Muscle of leg (tissue), 11 donors: ENCODE measurements around the gene ADGRG6. TPM values are rescaled to one million over a fixed set of nuclear protein-coding genes. Genes with fewer than 3 reads are reported as not detected.

Source experiments
- DNase-seq: peaks from one replicate; pipeline ENCODE4 v3.0.0; 2013
- H3K27ac ChIP-seq: one replicate; pipeline ENCODE4 v1.5.1; 2013; ENCODE audit warnings: mild to moderate bottlenecking, low read length, control low read depth
- H3K27me3 ChIP-seq: one replicate; pipeline ENCODE4 v1.6.1; 2013; ENCODE audit warnings: low read length; ENCODE audit not compliant: control insufficient read depth, insufficient read depth
- H3K36me3 ChIP-seq: one replicate; pipeline ENCODE4 v1.6.1; 2013; ENCODE audit warnings: low read length; ENCODE audit not compliant: control insufficient read depth, insufficient read depth
- H3K4me1 ChIP-seq: one replicate; pipeline ENCODE4 v1.6.1; 2013; ENCODE audit warnings: low read length; ENCODE audit not compliant: control insufficient read depth, insufficient read depth
- H3K4me3 ChIP-seq: one replicate; pipeline ENCODE4 v1.5.1; 2013; ENCODE audit warnings: low read length, control low read depth
- H3K9me3 ChIP-seq: replicated peaks from 2 replicates; pipeline ENCODE4 v1.6.1; 2013; ENCODE audit warnings: low read depth, low read length; ENCODE audit not compliant: control insufficient read depth
- WGBS: methylation state at CpG from one replicate; pipeline ENCODE4 v1.1.5; 2013; ENCODE audit warnings: missing lambda C conversion rate; ENCODE audit not compliant: insufficient coverage; 5-methylcytosine and 5-hydroxymethylcytosine counted together
- polyA plus RNA-seq, 8 donors: library from polyadenylated mRNA; unstranded; fragments of 120-200 nt; gene quantifications; one replicate each; pipeline versions ENCODE4 v1.2.1 to v1.2.3, GENCODE V29; 2013; ENCODE audit warnings: inconsistent platforms in 1 of 8, low replicate concordance in 1 of 8; ENCODE audit not compliant: insufficient read length in 8 of 8, insufficient read depth in 1 of 8
- total RNA-seq: library from RNA; stranded (reverse); fragments of 120-200 nt; gene quantifications from one replicate; pipeline ENCODE4 v1.2.4, GENCODE V29; 2013

Gene ADGRG6
- total and polyA plus RNA-seq, 9 donors: 6.2 to 13.9 (median 10.1) TPM

- Histone ChIP-seq H3K27ac (no peak overlapping the region), H3K27me3 (no peaks in the 10 kb centered on the region), H3K4me1 (no peaks in the 10 kb centered on the region), H3K9me3 (no peaks in the 10 kb centered on the region), H3K36me3 (no peaks in the 10 kb centered on the region), H3K4me3 (no peak overlapping the region)
- no peak for DNase-seq
- no CpG with 5 or more reads among the region's 3 CpGs for WGBS
Measured at GRCh38 chr6:142329486-142330113, 27.8 kb downstream of the ADGRG6 start.

DNA sequence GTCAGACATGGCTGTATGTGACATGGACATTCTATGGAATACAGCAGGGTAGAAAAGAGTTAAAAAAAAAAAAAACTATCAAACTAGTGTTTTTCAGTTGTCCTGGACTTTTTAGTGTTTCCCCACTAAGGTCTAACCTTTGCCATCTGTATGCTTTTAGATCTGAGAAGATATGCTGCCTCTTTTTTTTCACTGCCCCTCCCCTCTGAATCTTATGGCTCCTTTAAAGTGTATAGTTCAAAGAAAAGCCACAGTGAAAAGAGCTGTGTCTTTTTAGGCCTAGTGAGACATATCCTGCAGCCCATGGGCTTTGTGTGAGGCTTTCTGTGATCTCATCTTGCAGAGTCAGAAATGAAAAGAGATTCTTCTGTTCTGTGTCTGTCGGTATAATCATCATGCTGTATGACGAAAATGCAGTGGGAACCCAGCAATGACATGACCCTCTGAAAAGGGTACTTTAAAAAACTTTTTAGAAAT is 29.3 kb downstream of the ADGRG6 start:
- no peak overlapping the region for H3K4me3 ChIP-seq

GRCh38 chr6:142331601-142332000 is 29.8 kb downstream of the ADGRG6 start:
- Histone ChIP-seq H3K4me3 (no peak overlapping the region), H3K27ac (no peak overlapping the region), H3K36me3 (no peaks in the 10 kb centered on the region), H3K4me1 (no peaks in the 10 kb centered on the region), H3K27me3 (no peaks in the 10 kb centered on the region), H3K9me3 (no peaks in the 10 kb centered on the region)
- DNase-seq: no peak
- no CpG with 5 or more reads among the region's 3 CpGs for WGBS

More for the DNA sequence above, 29.3 kb downstream of the ADGRG6 start:
- Histone ChIP-seq H3K9me3 (no peaks in the 10 kb centered on the region), H3K36me3 (no peaks in the 10 kb centered on the region), H3K27me3 (no peaks in the 10 kb centered on the region), H3K27ac (peak overlapping the region; percentile 0), H3K4me1 (no peaks in the 10 kb centered on the region)
- no CpG with 5 or more reads among the region's 2 CpGs for WGBS
- no peak for DNase-seq

DNA sequence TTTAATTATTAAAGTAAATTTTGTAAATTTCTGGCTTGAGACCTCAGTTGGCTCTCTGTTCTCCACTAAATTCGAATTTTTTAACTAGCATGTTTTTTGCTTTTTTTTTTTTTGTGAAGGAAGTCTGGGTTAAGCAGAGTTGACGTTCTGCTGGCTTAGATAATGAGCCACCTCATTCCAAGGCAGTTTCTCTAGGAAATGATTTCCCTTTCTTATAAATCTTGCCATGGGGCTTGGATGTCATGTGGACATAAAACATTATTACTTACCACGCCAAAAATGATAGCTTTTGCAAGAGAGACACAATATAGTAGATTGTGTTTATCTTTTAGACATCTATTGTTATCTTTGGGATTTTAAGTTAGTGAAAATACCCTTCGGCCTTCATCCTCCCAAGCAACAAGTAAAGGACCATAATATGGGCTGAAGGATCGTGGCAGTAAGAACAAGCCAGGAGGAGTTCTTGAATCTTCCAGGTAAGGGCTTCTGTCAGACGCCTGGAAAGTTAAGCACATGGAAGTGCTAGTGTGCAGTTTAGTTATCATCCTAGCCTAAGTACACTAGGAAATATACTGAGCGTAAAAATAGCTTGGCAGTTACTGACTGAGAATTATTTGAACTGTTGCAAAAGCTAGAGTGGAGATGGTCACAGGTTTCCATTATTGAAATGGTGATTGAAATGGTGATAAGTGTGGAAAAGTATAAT is 30.7 kb downstream of the ADGRG6 start:
- H3K27ac ChIP-seq: no peak overlapping the region
- no peaks in the 10 kb centered on the region for H3K36me3 ChIP-seq
- no peaks in the 10 kb centered on the region for H3K27me3 ChIP-seq
- DNase-seq: no peak
- no CpG with 5 or more reads among the region's 7 CpGs for WGBS
- no peak overlapping the region for H3K4me3 ChIP-seq
- no peaks in the 10 kb centered on the region for H3K9me3 ChIP-seq
- H3K4me1 ChIP-seq: no peaks in the 10 kb centered on the region

GRCh38 chr6:142333431-142333830 is 31.6 kb downstream of the ADGRG6 start:
- DNase-seq: no peak
- Histone ChIP-seq H3K9me3 (no peaks in the 10 kb centered on the region), H3K27me3 (no peaks in the 10 kb centered on the region), H3K36me3 (no peaks in the 10 kb centered on the region), H3K27ac (no peak overlapping the region), H3K4me3 (no peak overlapping the region), H3K4me1 (no peaks in the 10 kb centered on the region)
- WGBS: no CpG with 5 or more reads among the region's 2 CpGs

DNA sequence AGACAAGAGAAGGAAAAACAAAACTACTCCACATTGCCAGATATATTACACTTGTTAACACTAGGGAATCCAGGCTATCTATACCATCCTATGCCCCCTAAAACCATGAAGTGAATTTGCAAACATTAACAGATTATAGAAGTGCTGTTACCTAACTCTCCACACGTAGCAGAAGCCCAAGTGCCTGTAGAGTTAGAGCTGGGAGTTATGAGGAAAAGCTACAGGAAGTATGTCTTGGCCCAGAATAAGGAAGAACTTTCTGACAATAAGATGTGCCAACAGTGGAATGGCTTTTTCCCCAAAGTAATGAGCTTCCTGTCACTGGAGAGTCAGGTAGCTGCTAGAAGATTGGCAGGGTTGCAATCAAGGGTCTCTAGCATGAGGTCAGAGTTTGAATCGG is 32.5 kb downstream of the ADGRG6 start:
- Histone ChIP-seq H3K27me3 (no peaks in the 10 kb centered on the region), H3K4me1 (no peaks in the 10 kb centered on the region), H3K4me3 (no peak overlapping the region), H3K36me3 (no peaks in the 10 kb centered on the region), H3K27ac (no peak overlapping the region), H3K9me3 (no peaks in the 10 kb centered on the region)
- DNase-seq: no peak
- WGBS: no CpG with 5 or more reads among the region's 2 CpGs

GRCh38 chr6:142335415-142335814 is 33.6 kb downstream of the ADGRG6 start:
- H3K4me1 ChIP-seq: no peaks in the 10 kb centered on the region
- 82% methylated on average over 2 of the region's 2 CpGs for WGBS
- H3K9me3 ChIP-seq: no peaks in the 10 kb centered on the region
- no peak for DNase-seq
- H3K36me3 ChIP-seq: no peaks in the 10 kb centered on the region
- no peaks in the 10 kb centered on the region for H3K27me3 ChIP-seq
- no peak overlapping the region for H3K27ac ChIP-seq
- no peak overlapping the region for H3K4me3 ChIP-seq

- H3K4me1 ChIP-seq: no peaks in the 10 kb centered on the region
- no peak for DNase-seq
- H3K27me3 ChIP-seq: no peaks in the 10 kb centered on the region
- no peak overlapping the region for H3K4me3 ChIP-seq
- no peaks in the 10 kb centered on the region for H3K9me3 ChIP-seq
- H3K36me3 ChIP-seq: no peaks in the 10 kb centered on the region
- H3K27ac ChIP-seq: no peak overlapping the region
Measured at GRCh38 chr6:142336183-142336582, 34.4 kb downstream of the ADGRG6 start.

- H3K4me3 ChIP-seq: no peak overlapping the region
- no peaks in the 10 kb centered on the region for H3K27me3 ChIP-seq
- no peaks in the 10 kb centered on the region for H3K4me1 ChIP-seq
- DNase-seq: no peak
- H3K27ac ChIP-seq: no peak overlapping the region
- no peaks in the 10 kb centered on the region for H3K36me3 ChIP-seq
- H3K9me3 ChIP-seq: no peaks in the 10 kb centered on the region
- no CpG with 5 or more reads among the region's 3 CpGs for WGBS
Measured at GRCh38 chr6:142336787-142337186, 35.0 kb downstream of the ADGRG6 start.

- WGBS: no CpG with 5 or more reads among the region's 2 CpGs
- Histone ChIP-seq H3K4me1 (no peaks in the 10 kb centered on the region), H3K9me3 (no peaks in the 10 kb centered on the region), H3K27me3 (no peaks in the 10 kb centered on the region), H3K4me3 (no peak overlapping the region), H3K27ac (no peak overlapping the region), H3K36me3 (no peaks in the 10 kb centered on the region)
- no peak for DNase-seq
Measured at GRCh38 chr6:142339113-142339512, 37.3 kb downstream of the ADGRG6 start.
